Suprapubic skin (tissue), 4 donors: ENCODE measurements around the gene C4orf54. TPM values are rescaled to one million over a fixed set of nuclear protein-coding genes. Genes with fewer than 3 reads are reported as not detected.

Experiments used
- DNase-seq, 2 donors: peaks; one replicate each; pipeline ENCODE4 v3.0.0-alpha.2; 2019; ENCODE audit warnings: low spot score in 2 of 2
- H3K27ac ChIP-seq: fragments of 200-600 bp; sonication (generic); one replicate; pipeline ENCODE4 v1.5.1; 2019
- H3K27me3 ChIP-seq: fragments of 200-600 bp; sonication (generic); one replicate; pipeline ENCODE4 v1.5.1; 2019
- H3K36me3 ChIP-seq: fragments of 200-600 bp; sonication (generic); one replicate; pipeline ENCODE4 v1.5.1; 2019
- H3K4me1 ChIP-seq: fragments of 200-600 bp; sonication (generic); one replicate; pipeline ENCODE4 v1.5.1; 2019
- H3K4me3 ChIP-seq: fragments of 200-600 bp; sonication (generic); one replicate; pipeline ENCODE4 v1.5.1; 2019; ENCODE audit warnings: mild to moderate bottlenecking
- H3K9me3 ChIP-seq: fragments of 200-600 bp; sonication (generic); one replicate; pipeline ENCODE4 v1.5.1; 2019
- CTCF ChIP-seq, 2 donors: fragments of 200-600 bp in 1 of 2; fragments of 450-650 bp in 1 of 2; sonication (generic) in 1 of 2; IDR thresholded peaks; one replicate each; pipeline ENCODE4 v1.5.1; 2016 to 2019; ENCODE audit warnings: antibody characterized with exemption in 2 of 2, mild to moderate bottlenecking in 1 of 2, moderate library complexity in 1 of 2
- EP300 ChIP-seq: sonication (generic); formaldehyde crosslinking; IDR thresholded peaks from one replicate; pipeline ENCODE4 v1.6.1; 2017; ENCODE audit warnings: antibody characterized with exemption
- POLR2A ChIP-seq, 2 donors: fragments of 450-650 bp; IDR thresholded peaks; one replicate each; pipeline ENCODE4 v1.6.1; 2017; ENCODE audit warnings: antibody characterized with exemption in 2 of 2, mild to moderate bottlenecking in 2 of 2, moderate library complexity in 2 of 2
- POLR2AphosphoS5 ChIP-seq, 3 donors: sonication (generic); formaldehyde crosslinking; IDR thresholded peaks; one replicate each; pipeline ENCODE4 v1.6.1; 2017; ENCODE audit warnings: antibody characterized with exemption in 3 of 3
- WGBS: methylation state at CpG from one replicate; pipeline ENCODE4 v1.1.5; 2018; 5-methylcytosine and 5-hydroxymethylcytosine counted together
- total RNA-seq, 4 donors: library from RNA; depleted of rRNA; stranded (reverse); fragments of >200 nt; gene quantifications; one replicate each; pipeline ENCODE4 v1.1.0, GENCODE V29; 2016

C4orf54 gene
- total RNA-seq, 4 donors from 2014 or later, result not detected

DNA sequence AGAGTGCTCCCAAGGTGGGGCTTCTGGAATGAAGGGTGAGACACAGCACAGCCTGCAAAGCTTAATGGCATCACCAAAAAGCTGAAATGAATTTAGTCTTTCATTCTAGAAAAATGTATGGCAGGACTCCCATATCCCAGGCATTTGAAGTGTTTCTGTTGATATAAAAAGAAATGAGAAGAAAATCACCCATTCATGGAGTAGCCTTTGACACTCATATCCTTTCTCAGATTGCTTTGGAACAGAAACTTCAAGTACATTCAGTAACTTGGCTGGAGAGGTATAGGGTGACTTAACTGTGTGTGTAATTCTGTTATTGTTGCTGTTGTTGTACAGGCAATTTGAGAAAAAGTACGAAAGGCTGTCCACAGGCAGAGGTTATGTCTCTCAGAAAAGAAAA lies 35.3 kb downstream of the C4orf54 start:
- TF ChIP-seq POLR2A (IDR thresholded peaks at IDR 0.05) (no peak), EP300 (no peak), POLR2AphosphoS5 (IDR thresholded peaks at IDR 0.05) (no peak), CTCF (IDR thresholded peaks at IDR 0.05) (no peak)
- DNase-seq, result no peak
- Histone ChIP-seq H3K27me3 (no peaks in the 10 kb centered on the region), H3K9me3 (no peaks in the 10 kb centered on the region), H3K36me3 (no peaks in the 10 kb centered on the region), H3K27ac (no peak overlapping the region), H3K4me1 (no peaks in the 10 kb centered on the region), H3K4me3 (no peak overlapping the region)
- 89% methylated on average over 1 of the region's 1 CpG for WGBS

DNA sequence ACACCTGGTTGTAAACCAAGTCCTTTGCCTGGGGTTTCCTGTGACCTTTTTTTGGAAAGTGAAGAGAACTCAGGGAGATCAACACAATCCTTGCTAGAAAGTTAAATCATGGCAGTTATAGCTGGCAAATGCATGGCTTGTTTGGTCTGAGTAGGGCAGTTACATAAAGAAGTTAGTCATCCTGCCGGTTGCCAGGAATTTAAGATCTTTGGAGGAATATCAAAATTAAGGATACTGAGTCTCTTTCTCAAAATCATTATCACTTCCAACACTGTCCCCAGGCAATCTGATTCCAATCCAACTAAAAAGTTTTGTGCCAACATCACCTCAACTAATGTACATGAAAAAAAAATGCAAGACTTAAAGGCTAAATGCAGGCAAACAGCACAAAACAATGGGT lies 40.3 kb downstream of the C4orf54 start:
- 52% methylated on average over 1 of the region's 1 CpG for WGBS
- Histone ChIP-seq H3K9me3 (no peaks in the 10 kb centered on the region), H3K4me3 (no peak overlapping the region), H3K27ac (no peak overlapping the region), H3K27me3 (no peaks in the 10 kb centered on the region), H3K36me3 (no peaks in the 10 kb centered on the region), H3K4me1 (no peaks in the 10 kb centered on the region)
- DNase-seq, result no peak
- TF ChIP-seq POLR2A (IDR thresholded peaks at IDR 0.05), result no peak
- TF ChIP-seq POLR2AphosphoS5 (IDR thresholded peaks at IDR 0.05), result no peak
- no peak for TF ChIP-seq EP300
- TF ChIP-seq CTCF (IDR thresholded peaks at IDR 0.05), result no peak

GRCh38 chr4:99615170-99615820 lies 42.3 kb downstream of the C4orf54 start:
- Histone ChIP-seq H3K27me3 (no peaks in the 10 kb centered on the region), H3K36me3 (no peaks in the 10 kb centered on the region), H3K4me3 (no peak overlapping the region), H3K27ac (no peak overlapping the region), H3K4me1 (peaks cover 3% of the 10 kb centered on the region), H3K9me3 (no peaks in the 10 kb centered on the region)
- TF ChIP-seq CTCF (IDR thresholded peaks at IDR 0.05) (no peak), POLR2AphosphoS5 (IDR thresholded peaks at IDR 0.05) (no peak), EP300 (no peak), POLR2A (IDR thresholded peaks at IDR 0.05) (no peak)
- WGBS, result 83% methylated on average over 1 of the region's 1 CpG
- no peak for DNase-seq

- 83% methylated on average over 1 of the region's 1 CpG for WGBS
- no peak for TF ChIP-seq EP300
- no peak for TF ChIP-seq POLR2AphosphoS5 (IDR thresholded peaks at IDR 0.05)
- no peak for TF ChIP-seq POLR2A (IDR thresholded peaks at IDR 0.05)
- TF ChIP-seq CTCF (IDR thresholded peaks at IDR 0.05), result no peak
- Histone ChIP-seq H3K27ac (no peak overlapping the region), H3K9me3 (no peaks in the 10 kb centered on the region), H3K27me3 (no peaks in the 10 kb centered on the region), H3K4me1 (peaks cover 3% of the 10 kb centered on the region), H3K36me3 (no peaks in the 10 kb centered on the region), H3K4me3 (no peak overlapping the region)
- no peak for DNase-seq
These were observed 43.1 kb downstream of the C4orf54 start for GRCh38 chr4:99614491-99614890.

GRCh38 chr4:99612704-99613103 lies 44.9 kb downstream of the C4orf54 start:
- Histone ChIP-seq H3K4me3 (no peak overlapping the region), H3K27me3 (no peaks in the 10 kb centered on the region), H3K36me3 (no peaks in the 10 kb centered on the region), H3K9me3 (no peaks in the 10 kb centered on the region), H3K4me1 (peaks cover 3% of the 10 kb centered on the region), H3K27ac (no peak overlapping the region)
- 33% methylated on average over 5 of the region's 5 CpGs for WGBS
- no peak for DNase-seq
- TF ChIP-seq POLR2A (IDR thresholded peaks at IDR 0.05), result no peak
- no peak for TF ChIP-seq CTCF (IDR thresholded peaks at IDR 0.05)
- TF ChIP-seq POLR2AphosphoS5 (IDR thresholded peaks at IDR 0.05), result no peak
- no peak for TF ChIP-seq EP300
